PC-3 (cell line): ENCODE results near the gene KCNJ6. TPM values are rescaled to one million over a fixed set of nuclear protein-coding genes. Genes with fewer than 3 reads are reported as not detected.
"Not testable (repeated sequence)": the region's sequence is repeated elsewhere in the genome, so short reads cannot be mapped to it uniquely, and the experiment has no call there.

Source experiments
- ATAC-seq: fragments of 200-7000 bp; cut with Tn5 transposase; 2 replicates; pipeline ENCODE4 v1.9.1; 2020; ENCODE audit warnings: mild to moderate bottlenecking, moderate library complexity
- BruUV-seq: library from RNA; stranded (reverse); fragments of 400-500 nt; replicated peaks from 2 replicates; lab custom pipeline; 2021; lab: Mats Ljungman, UMichigan
- CTCF ChIA-PET: fragments of 300-600 bp; sonication (Branson Sonifier 250); formaldehyde crosslinking; loops from one replicate; lab custom pipeline; 2022; ENCODE audit warnings: antibody characterized with exemption; lab: Charles Lee
- POLR2A ChIA-PET: fragments of 300-600 bp; sonication (Branson Sonifier 250); formaldehyde crosslinking; loops from one replicate; lab custom pipeline; 2022; ENCODE audit warnings: antibody characterized with exemption; ENCODE audit not compliant: unreplicated experiment; lab: Charles Lee
- DNase-seq: peaks from one replicate; pipeline ENCODE4 v3.0.0-alpha.2; 2015
- H2AFZ ChIP-seq: fragments of 300-600 bp; sonication (generic); 2 replicates; pipeline ENCODE4 v1.6.0; 2016; ENCODE audit warnings: antibody characterized with exemption, low read length
- H3F3A ChIP-seq: fragments of 300-600 bp; sonication (generic); one replicate; pipeline ENCODE4 v1.6.0; 2017; ENCODE audit warnings: antibody characterized with exemption, low read length, control low read depth, mild to moderate bottlenecking; ENCODE audit not compliant: unreplicated experiment
- H3K27ac ChIP-seq: fragments of 300-600 bp; sonication (generic); 2 replicates; pipeline ENCODE4 v1.5.1; 2016; ENCODE audit warnings: mild to moderate bottlenecking, low read length
- H3K27me3 ChIP-seq: fragments of 300-600 bp; sonication (generic); 2 replicates; pipeline ENCODE4 v1.6.1; 2016; ENCODE audit warnings: low read length, mixed read lengths
- H3K36me3 ChIP-seq: fragments of 300-600 bp; sonication (generic); 2 replicates; pipeline ENCODE4 v1.6.1; 2016; ENCODE audit warnings: low read depth, mixed run types, low read length, mixed read lengths
- H3K4me1 ChIP-seq: fragments of 300-600 bp; sonication (generic); 2 replicates; pipeline ENCODE4 v1.5.1; 2016; ENCODE audit warnings: low read length; ENCODE audit not compliant: insufficient read depth
- H3K4me2 ChIP-seq: fragments of 300-600 bp; sonication (generic); 2 replicates; pipeline ENCODE4 v1.6.0; 2016; ENCODE audit warnings: low read length
- H3K4me3 ChIP-seq: fragments of 300-600 bp; sonication (generic); 2 replicates; pipeline ENCODE4 v1.5.1; 2016; ENCODE audit warnings: mild to moderate bottlenecking, low read length, mixed read lengths
- H3K79me2 ChIP-seq: fragments of 300-600 bp; sonication (generic); 2 replicates; pipeline ENCODE4 v1.6.1; 2017; ENCODE audit warnings: low read length, mixed read lengths
- H3K9ac ChIP-seq: fragments of 300-600 bp; sonication (generic); 2 replicates; pipeline ENCODE4 v1.6.0; 2016; ENCODE audit warnings: mild to moderate bottlenecking, low read length
- H3K9me2 ChIP-seq: fragments of 300-600 bp; sonication (generic); replicated peaks from 2 replicates; pipeline ENCODE4 v1.6.1; 2016; ENCODE audit warnings: mixed run types, low read length, mixed read lengths
- H3K9me3 ChIP-seq: fragments of 300-600 bp; sonication (generic); 2 replicates; pipeline ENCODE4 v1.6.1; 2016; ENCODE audit warnings: low read length, mixed read lengths
- H4K20me1 ChIP-seq: fragments of 300-600 bp; sonication (generic); 2 replicates; pipeline ENCODE4 v1.6.1; 2016; ENCODE audit warnings: low read length, mixed read lengths
- CTCF ChIP-seq: fragments of 300-600 bp; sonication (generic); conservative IDR thresholded peaks from 2 replicates; pipeline ENCODE4 v1.5.1; 2017; ENCODE audit warnings: antibody characterized with exemption, low read depth, mild to moderate bottlenecking, low read length
- EZH2 ChIP-seq: fragments of 300-600 bp; sonication (generic); IDR thresholded peaks from one replicate; pipeline ENCODE4 v1.6.1; 2017; ENCODE audit warnings: antibody characterized with exemption, mild to moderate bottlenecking, low read length; ENCODE audit not compliant: unreplicated experiment
- EZH2phosphoT487 ChIP-seq: fragments of 300-600 bp; sonication (generic); IDR thresholded peaks from 2 replicates; pipeline ENCODE4 v1.6.1; 2018; ENCODE audit warnings: mild to moderate bottlenecking, antibody characterized with exemption, low read length, borderline replicate concordance
- intact Hi-C: fragments of 100-400 bp; cut with micrococcal nuclease; formaldehyde crosslinking; loops from 2 replicates; pipeline ENCODE4 v1.9.0; 2023
- total RNA-seq: library from RNA; depleted of rRNA; stranded (reverse); fragments of >200 nt; gene quantifications from 2 replicates; pipeline ENCODE4 v1.2.3, GENCODE V29; 2014

Gene KCNJ6
- total RNA-seq, 1 experiment from 2014 or later, result not detected

- H3K36me3 ChIP-seq, result no peaks in the 10 kb centered on the region
- 0 out of 2 replicates have a peak overlapping the region, but pooled peaks have one; percentile 5 for H3K9ac ChIP-seq
- DNase-seq (peak; percentile 46), ATAC-seq (peak; percentile 74)
- peaks cover 5% of the 10 kb centered on the region for H3K27me3 ChIP-seq
- H3K9me2 ChIP-seq, result no peaks in the 10 kb centered on the region
- no TSS peak for BruUV-seq
- H4K20me1 ChIP-seq, result no peaks in the 10 kb centered on the region
- POLR2A ChIA-PET, result interaction anchor here (0.6 kb wide), 1 partner anchor 526 kb away, joined by 8 read pairs; no protein-coding TSS in a partner anchor
- H3F3A ChIP-seq, result no peaks in the 10 kb centered on the region
- CTCF ChIA-PET, result no interaction called here
- peaks cover 13% of the 10 kb centered on the region for H3K4me1 ChIP-seq
- intact Hi-C loops, result loop anchor here (10.0 kb wide), 1 partner anchor 151 kb away; no protein-coding TSS in a partner anchor
- H2AFZ ChIP-seq, result no peak overlapping the region
- peak overlapping the region; percentile 72 for H3K4me2 ChIP-seq
- H3K79me2 ChIP-seq, result no peaks in the 10 kb centered on the region
- no peaks in the 10 kb centered on the region for H3K9me3 ChIP-seq
- TF ChIP-seq CTCF (no peak), EZH2phosphoT487 (no peak), EZH2 (no peak)
- H3K27ac ChIP-seq, result peak overlapping the region; percentile 25
- H3K4me3 ChIP-seq, result no peak overlapping the region
Measured at GRCh38 chr21:37645848-37646247, 270.4 kb downstream of the KCNJ6 start.

DNA sequence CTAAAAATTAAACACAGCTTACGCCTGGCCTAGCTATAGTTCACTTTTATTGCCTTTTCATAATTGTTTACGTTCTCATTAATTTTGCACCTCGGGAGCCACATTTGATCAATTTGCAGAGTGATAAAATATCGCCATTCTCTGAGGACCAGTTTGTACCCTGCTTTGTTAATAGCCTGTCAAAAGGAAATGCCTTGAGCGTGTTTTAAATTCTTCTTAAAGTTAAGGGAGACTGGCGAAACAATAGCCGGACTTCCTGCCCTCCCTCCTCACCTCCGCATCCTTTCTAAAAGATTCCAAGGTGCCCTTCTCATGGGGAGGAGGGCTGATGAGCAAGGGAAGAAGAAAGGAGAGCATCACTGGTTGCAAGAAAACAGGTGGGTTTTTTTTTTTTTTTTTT is 271.6 kb downstream of the KCNJ6 start:
- CTCF ChIA-PET, result no interaction called here
- ATAC-seq, result no peak

GRCh38 chr21:37643862-37644261 is 272.4 kb downstream of the KCNJ6 start:
- BruUV-seq, CTCF ChIA-PET, DNase-seq, POLR2A ChIA-PET, H3F3A ChIP-seq, H3K27ac ChIP-seq, H3K9ac ChIP-seq, H2AFZ ChIP-seq, ATAC-seq, H3K79me2 ChIP-seq, H3K4me3 ChIP-seq, H3K4me2 ChIP-seq, H3K36me3 ChIP-seq, H3K9me3 ChIP-seq, H4K20me1 ChIP-seq, H3K9me2 ChIP-seq, H3K27me3 ChIP-seq: not testable (repeated sequence)
- peaks cover 13% of the 10 kb centered on the region for H3K4me1 ChIP-seq
- intact Hi-C loops, result loop anchor here (10.0 kb wide), 1 partner anchor 149 kb away; no protein-coding TSS in a partner anchor

More for the DNA sequence above, 271.6 kb downstream of the KCNJ6 start:
- intact Hi-C loops, result loop anchor here (10.0 kb wide), 1 partner anchor 150 kb away; no protein-coding TSS in a partner anchor
- no peaks in the 10 kb centered on the region for H3K27me3 ChIP-seq
- no peaks in the 10 kb centered on the region for H3K36me3 ChIP-seq
- no peaks in the 10 kb centered on the region for H3K9me2 ChIP-seq
- no peak overlapping the region for H2AFZ ChIP-seq
- no peak overlapping the region for H3K4me2 ChIP-seq
- POLR2A ChIA-PET, result no interaction called here
- H3K9me3 ChIP-seq, result no peaks in the 10 kb centered on the region
- no peak overlapping the region for H3K27ac ChIP-seq
- no TSS peak for BruUV-seq
- DNase-seq, result no peak
- H3K79me2 ChIP-seq, result no peaks in the 10 kb centered on the region
- no peaks in the 10 kb centered on the region for H4K20me1 ChIP-seq
- no peak overlapping the region for H3K4me3 ChIP-seq
- H3K4me1 ChIP-seq, result peaks cover 13% of the 10 kb centered on the region
- TF ChIP-seq EZH2 (no peak), CTCF (no peak), EZH2phosphoT487 (no peak)
- no peaks in the 10 kb centered on the region for H3F3A ChIP-seq
- H3K9ac ChIP-seq, result no peak overlapping the region
